ENCODE measurements around the gene PPARD.

- TF ChIP-seq CTCF (IDR thresholded peaks at IDR 0.05) (no peak), POLR2A (IDR thresholded peaks at IDR 0.05) (no peak)
Observed at GRCh38 chr6:35363293-35363750, 21.0 kb downstream of the PPARD start.
